HG02870 (cell line): ENCODE data around the gene BMPR1B.

ENCODE experiments used
- ATAC-seq: cut with Tn5 transposase; IDR thresholded peaks from one replicate; pipeline ENCODE4 v1.9.1; 2021; ENCODE audit warnings: mild to moderate bottlenecking, moderate library complexity; ENCODE audit not compliant: unreplicated experiment

BMPR1B gene

GRCh38 chr4:94947681-94948108, 189.9 kb downstream of the BMPR1B start:
- no peak for ATAC-seq

DNA sequence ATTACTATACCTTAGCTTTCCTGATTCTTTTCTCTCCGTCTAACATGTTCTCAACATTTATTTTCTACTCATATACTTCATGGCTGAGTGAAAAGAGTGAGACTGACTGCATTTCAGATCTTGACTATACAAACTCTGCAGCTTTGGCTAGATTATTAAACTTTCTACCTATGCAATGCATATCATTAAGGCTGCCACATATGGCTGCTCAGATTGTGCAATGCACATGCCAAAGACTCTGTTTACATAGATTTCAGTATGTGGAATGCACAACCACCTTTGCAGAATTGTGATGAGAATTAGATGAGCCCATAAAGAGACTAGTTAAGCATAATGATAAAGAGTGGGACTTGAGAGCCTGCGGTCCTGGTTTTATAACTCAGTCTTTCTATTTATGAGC, 196.5 kb downstream of the BMPR1B start:
- no peak for ATAC-seq

DNA sequence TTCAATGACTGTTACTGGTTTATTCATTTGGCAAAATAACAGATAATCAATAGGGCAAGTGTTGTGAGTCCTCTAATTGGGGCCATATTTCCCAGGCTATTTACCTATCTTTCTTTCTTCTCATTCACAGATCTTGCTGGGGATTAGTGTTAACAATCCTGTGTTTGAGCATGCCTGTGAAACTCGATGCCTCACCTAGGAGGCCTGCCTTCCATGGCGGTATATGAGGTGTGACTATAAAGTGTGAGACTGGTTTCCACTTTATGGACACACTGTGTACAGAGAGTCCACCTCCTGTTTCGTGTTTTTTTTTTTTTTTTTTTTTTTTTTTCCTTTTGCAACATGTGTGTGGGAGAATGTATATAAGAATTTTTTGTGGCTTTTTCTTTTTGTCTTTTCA, 199.3 kb downstream of the BMPR1B start:
- ATAC-seq, result no peak

DNA sequence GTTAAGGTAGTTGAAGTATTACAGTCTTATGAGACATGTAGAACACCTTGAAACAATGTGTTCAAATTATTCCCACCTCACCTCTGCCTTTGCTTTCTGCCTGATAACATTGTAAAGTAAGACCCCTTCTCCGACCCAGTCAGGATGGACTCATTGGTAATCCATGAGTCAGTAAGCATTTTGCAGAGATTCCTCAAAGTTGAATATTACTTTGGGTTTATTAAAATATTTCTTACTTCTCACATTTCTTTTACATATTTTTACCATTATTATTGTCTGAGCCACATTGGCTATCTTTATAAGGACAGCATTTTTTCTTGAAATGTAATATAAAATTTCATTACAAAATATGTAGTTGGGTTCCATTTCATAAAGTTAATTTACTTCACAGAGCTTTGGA, 201.6 kb downstream of the BMPR1B start:
- ATAC-seq, result no peak

GRCh38 chr4:94960708-94961107, 203.0 kb downstream of the BMPR1B start:
- no peak for ATAC-seq

DNA sequence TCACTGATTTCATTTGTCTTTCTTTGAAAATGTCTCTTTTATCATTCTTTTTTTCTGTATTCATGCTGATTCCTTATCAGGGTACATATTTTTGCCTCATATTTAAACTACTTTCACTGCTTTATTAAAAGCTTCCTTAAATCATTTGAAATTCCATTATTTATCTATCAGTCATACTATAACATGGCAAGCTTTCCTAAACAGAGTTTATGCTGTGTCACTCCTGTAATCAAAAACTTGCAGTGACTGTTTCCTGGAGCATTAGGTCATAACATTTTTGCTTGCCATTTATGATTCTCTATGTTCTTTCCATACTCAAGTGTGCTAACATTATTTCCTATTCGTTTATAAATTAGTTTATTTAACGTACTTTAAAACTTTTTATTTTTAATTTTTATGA, 203.7 kb downstream of the BMPR1B start:
- no peak for ATAC-seq

GRCh38 chr4:94962484-94962883, 204.7 kb downstream of the BMPR1B start:
- no peak for ATAC-seq

DNA sequence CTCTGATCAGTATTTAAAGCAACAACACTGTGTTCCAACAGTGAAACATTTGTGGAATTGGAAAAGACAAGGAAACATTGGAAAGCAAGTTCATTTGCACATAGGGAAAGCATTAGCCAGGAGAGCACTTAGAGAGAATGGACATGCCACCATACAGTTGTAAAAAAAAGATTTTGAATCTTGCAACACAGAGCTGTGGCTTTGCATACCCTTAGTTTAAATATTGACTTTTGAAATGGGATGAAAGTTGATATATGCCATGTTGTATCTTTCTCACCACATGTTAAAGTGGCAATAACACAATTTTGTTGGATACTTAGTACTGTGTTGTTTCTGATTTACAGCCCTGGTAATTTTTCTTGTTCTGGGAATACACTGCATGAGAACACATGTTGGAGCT, 208.1 kb downstream of the BMPR1B start:
- ATAC-seq, result no peak

- ATAC-seq, result no peak
These were observed 210.7 kb downstream of the BMPR1B start for GRCh38 chr4:94968493-94968892.

DNA sequence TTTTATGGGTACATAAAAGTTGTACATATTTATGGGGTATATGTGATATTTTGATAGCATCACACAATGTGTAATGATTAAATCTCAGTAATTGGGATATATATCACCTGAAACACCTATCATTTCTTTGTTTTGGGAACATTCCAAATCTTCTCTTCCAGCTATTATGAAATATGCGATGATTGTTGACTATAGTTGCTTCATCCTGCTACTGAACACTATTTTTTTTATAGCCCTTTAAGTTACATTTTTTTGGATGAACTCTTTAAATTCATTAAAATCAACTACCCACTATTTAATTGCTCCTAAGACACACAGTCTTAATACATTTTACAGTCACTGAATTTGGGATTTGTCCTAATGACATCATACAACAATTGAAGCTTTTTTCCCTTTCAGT, 212.9 kb downstream of the BMPR1B start:
- ATAC-seq, result no peak

GRCh38 chr4:94974773-94975172, 217.0 kb downstream of the BMPR1B start:
- ATAC-seq, result no peak

GRCh38 chr4:94976371-94977011, 218.7 kb downstream of the BMPR1B start:
- ATAC-seq, result no peak

- ATAC-seq, result no peak
These were observed 221.1 kb downstream of the BMPR1B start for GRCh38 chr4:94978904-94979303.

DNA sequence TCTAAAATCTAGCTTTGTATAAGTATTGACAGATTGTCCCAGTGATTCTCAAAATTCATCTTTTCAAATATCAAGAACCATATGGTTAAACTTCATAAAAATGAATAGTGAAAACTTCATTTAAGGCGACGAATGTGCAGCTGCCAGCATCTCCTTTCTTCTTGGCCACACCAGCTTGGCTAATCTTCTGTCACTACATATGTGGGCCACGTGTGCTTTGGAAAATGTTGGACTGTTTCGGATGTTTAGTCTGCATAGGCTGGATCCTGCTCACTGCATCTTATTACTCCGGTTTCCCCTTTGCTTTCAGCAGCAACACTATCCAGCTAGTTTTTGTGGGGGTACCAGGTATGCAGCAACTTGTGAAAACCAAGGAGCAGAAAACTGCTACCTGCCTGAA, 221.9 kb downstream of the BMPR1B start:
- ATAC-seq, result no peak

- ATAC-seq, result no peak
These were observed 238.1 kb downstream of the BMPR1B start for GRCh38 chr4:94995684-94996394.

DNA sequence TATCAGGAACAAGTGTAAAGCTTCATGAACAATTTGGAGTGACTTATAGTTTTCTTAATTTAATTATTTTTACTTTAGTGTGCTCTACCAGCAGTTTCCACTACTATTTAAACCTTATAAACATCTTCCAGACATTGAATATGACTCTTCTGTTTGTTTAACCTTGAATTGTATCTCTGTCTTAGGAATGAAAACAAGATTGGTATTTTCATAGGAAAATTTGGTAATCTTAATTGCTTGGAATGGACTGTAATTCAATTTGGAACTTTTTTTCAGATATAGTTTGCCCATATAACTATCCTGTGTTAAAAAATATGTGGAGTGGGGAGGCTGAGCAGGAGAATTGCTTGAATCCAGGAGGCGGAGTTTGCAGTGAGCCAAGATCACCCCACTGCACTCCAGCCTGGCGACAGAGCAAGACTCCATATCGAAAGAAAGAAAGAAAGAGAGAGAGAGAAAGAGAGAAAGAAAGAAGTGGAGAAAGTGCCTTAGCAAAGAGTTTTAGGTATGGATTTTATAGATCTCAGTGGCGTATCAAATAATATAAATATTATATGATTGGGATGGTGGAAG, 242.4 kb downstream of the BMPR1B start:
- no peak for ATAC-seq

- ATAC-seq, result no peak
These were observed 247.2 kb downstream of the BMPR1B start for GRCh38 chr4:95004912-95005311.

DNA sequence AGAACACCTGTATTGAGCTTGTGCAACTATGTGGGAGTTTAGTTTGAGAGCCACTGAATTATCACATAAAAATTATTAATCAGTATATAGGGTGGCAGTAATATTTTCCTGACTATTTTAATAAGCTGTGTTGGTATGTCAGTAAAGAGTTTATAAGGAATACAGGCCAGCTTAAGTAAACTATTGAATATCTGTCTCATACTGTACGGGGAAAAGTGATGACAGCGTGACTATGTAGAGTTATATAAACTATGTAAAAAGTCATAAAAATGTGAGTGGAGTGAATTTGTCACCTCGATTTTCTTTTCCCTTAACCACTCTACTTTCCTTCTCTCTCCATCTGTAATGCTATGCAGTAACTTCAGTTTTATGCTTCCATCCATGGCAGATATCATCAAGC, 250.2 kb downstream of the BMPR1B start:
- no peak for ATAC-seq

DNA sequence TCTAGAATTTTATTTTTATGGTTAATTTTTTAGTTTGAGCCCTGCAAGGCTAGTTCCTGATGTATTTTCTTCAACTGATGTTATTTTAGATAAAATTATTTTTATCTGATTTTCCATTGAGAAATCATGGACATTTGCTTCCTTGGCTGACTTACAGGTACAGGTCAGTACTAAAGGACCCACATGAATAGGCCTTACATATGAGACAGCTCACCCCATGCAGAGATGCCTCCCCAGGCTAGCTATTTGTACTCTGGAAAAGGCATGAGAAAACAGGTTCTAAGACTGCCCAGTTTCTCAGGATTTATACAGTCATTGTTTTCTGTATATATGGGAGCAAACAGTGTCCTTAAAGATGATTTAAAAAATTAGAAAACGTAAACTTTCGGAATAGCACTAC, 255.5 kb downstream of the BMPR1B start:
- no peak for ATAC-seq

DNA sequence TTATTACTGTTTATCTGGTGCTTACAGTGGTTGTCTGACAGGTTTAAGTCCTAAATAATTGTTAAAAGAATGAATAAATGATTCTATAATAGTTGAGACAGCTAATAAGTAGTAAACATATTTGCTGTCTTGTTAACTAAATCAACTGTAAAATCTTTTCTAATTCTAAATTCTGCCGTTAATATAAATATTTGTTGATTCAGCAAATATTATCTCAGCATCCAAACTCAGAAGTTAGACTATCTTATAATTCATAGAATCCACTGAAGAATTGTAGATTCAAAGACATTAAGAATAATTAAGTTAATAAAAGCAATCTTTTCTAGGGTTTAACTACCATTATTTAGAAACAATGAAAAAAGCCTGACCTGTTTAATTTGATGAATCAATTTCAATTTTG, 256.3 kb downstream of the BMPR1B start:
- ATAC-seq, result no peak

DNA sequence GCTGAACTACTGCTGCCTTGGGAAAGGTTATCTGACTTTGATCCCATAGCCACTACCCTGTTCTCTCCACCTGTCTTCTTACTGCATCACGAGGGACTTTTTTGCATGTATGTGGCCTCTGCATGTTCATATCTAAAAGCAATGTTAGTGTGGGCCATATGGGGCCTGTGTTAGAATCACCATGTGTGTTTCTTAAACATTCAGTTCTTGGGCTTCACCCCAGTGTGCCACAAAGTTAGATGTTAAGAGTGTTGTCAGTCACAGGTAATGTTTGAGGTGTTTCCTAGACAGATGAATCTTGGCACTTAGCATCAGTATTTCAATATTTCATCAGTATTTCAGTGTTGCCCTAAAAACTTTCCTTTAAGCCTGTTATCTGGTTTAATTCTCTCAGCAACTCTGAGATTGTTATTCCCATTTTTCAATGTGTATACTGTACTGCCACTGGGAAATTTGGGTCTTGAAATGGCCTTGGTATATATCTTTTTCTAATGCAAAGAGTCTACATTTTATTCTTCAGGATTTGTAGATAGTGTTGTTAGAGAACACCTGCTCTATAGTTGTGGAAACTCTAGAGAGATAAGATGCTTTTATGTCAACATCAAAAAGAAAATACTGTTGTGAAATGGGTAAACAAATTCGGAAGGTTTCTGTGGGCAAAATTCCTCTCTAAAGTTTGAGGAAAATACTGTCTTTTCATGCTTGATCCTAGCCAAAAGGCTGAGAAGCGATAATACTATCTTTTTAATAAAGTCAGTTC, 259.7 kb downstream of the BMPR1B start:
- ATAC-seq, result no peak

DNA sequence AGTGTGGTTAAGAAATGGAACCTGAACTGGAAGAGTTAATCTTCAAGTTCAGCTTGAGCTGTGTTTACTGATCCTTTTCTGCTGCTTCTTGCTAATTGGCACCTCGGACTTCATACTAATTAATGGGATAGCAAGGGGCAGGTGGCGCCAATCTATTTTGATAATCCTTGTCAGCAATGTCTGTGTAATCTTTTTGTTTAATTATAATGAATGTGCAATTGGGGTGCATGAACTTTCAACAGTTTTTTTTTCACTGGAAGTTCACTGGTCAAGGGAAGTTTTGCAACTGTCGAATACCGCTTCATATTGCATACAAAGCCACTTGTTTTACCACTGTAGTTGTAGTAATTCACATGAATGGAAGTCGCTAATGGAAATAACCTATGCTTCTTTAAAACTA, 261.0 kb downstream of the BMPR1B start:
- no peak for ATAC-seq
